Stimulated activated CD4-positive, alpha-beta T cell treated with anti-CD3 and anti-CD28 coated beads, Interleukin-4, amount 100 ng/mL, for 48 hours (primary cell): ENCODE measurements around the gene CCL1.
"Not testable (repeated sequence)": the region's sequence is repeated elsewhere in the genome, so short reads cannot be mapped to it uniquely, and the experiment has no call there.

ENCODE experiments used
- DNase-seq, 2 donors: peaks; one replicate each; pipeline ENCODE4 v3.0.0-alpha.2; 2020; ENCODE audit warnings: low read depth in 2 of 2

The CCL1 gene

DNA sequence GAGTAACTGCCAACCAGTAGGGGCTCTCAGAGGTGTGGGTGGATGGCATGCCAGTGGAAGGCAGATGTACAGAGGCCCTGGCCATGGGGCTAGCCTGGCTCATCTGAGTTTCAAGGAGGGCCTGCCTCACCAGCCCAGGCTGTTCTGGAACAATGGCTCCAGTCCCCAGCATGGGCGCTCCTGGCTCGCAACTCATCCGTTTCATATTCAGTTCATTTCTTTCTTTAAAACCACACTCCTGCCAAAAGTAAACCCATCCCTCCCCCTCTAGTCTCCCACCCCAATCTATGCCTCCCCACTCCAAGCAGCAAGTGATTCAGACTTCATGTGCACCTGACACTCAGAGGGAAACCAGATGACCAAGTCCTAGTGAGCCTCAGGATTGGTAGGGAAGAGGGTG is 4.4 kb downstream of the CCL1 start:
- DNase-seq, result no peak

- no peak for DNase-seq
Observed at GRCh38 chr17:34357398-34357797, 5.6 kb downstream of the CCL1 start.

GRCh38 chr17:34356194-34356593 is 6.8 kb downstream of the CCL1 start, which contains the start of gene CCL13:
Gene CCL13, plus strand, starts transcription at chr17:34356480. Its CDS starts 47 bp downstream, at chr17:34356527.
- no peak for DNase-seq

DNA sequence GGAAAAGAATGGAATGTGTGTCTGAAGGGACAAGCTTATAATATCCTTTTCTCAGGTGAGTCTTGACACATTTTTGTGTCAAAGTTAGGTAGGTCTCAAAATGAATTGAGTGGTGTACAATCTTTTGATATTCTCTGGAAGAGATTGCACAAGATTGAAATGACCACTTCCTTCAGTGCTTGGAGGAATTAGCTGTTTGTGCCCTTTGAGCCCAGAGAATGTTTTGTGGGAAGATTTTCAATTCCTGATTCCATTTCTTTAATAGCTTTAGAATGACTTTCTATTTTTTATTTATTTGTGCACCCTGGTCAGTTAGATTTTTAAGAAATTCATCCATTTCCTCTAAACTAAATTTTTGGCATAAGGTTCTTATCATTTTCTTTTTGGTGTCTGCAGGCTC is 8.4 kb downstream of the CCL1 start:
- no peak for DNase-seq

- DNase-seq, result no peak
Observed at GRCh38 chr17:34352191-34352590, 10.8 kb downstream of the CCL1 start.

DNA sequence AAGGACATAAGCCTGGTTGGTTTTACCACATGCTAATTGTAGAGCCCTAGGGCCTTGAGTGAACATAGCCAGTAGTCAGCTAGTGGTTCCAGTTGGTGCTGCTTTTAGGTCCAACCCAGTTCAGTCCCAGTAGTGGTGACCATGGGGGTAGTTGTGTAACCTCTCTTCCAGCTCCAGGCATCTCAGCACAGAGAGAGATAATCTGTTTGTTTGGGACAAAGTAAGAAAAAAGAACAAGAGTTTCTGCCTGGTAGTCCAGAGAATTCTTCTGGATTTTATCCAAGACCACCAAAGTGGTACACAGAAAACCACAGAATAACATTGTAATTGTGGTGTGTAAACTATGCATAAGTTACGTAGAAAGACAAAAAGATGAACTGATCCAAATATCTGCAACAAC is 11.9 kb downstream of the CCL1 start:
- DNase-seq, result no peak

DNA sequence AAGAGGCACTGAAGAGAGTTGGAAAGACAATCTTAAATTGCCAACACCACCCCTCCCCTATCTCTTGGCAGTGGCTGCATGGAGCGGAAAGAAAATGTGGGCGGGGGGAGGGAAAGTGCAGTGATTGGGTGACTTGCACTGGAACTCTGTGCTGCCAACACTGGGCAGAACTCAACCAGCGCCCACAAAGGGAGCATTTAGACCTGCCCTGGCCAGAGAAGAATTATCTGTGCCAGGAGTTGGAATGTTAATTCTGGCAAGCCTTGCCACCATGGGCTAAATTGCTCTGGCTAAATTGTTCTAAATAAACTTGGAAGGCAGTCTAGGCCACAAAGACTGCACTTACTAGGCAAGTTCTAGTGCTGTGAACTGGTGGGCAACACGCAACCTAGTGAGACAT is 13.3 kb downstream of the CCL1 start:
- no peak for DNase-seq

- no peak for DNase-seq
Observed at GRCh38 chr17:34347063-34347462, 16.0 kb downstream of the CCL1 start.

DNA sequence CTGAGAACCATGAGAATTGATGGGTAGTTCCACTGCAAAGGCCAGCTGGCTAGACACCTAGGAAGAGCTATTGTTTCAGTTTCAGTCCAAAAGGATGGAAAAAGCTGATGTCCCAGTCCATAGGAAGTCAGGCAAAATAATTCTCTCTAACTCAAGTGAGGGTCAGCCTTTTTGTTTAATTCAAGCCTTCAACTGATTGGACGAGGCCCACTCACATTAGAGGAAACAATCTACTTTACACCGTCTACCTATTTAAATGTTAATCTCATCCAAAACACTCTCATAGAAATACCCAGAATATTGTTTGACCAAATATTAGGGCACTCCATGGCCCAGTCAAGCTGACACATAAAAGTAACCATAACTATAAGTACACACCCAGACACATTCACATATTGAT is 21.1 kb downstream of the CCL1 start:
- DNase-seq, result no peak

GRCh38 chr17:34339138-34339770 is 23.8 kb downstream of the CCL1 start:
- DNase-seq, result no peak

- no peak for DNase-seq
Observed at GRCh38 chr17:34337701-34338100, 25.3 kb downstream of the CCL1 start.

DNA sequence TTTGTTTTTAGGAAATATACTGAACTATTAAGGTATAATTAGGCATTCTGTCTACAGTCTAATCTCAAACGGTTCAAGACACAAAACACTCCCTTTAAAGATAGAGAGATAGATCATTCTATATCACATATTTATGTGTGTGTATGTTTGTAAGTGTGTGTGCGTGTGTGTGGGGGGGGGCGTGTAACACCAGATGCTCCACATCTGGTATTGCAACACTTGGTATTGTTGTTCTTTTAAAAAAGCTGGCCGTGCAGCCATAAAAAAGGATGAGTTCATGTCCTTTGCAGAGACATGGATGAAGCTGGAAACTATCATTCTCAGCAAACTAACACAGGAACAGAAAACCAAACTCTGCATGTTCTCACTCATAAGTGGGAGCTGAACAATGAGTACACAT is 35.5 kb downstream of the CCL1 start:
- DNase-seq, result not testable (repeated sequence)

DNA sequence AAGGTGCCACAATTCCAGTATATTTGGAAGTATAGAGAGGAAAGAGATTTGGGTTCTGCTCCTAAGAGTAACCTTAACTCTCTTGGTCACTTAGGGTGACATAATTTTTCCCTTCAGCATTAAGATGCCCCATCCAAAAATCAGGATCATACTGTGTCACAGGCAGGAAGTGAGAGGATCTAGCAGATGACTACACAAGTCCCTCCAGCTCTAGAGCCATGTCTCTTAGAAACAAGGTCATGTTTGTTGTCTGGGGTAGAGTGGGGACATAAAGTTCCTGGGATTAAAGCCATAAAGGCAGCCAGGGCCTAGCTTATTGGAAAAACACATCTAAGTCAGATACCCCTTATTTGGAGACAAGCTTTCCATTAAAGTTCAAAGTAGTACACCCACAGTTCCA is 41.1 kb downstream of the CCL1 start:
- no peak for DNase-seq

GRCh38 chr17:34319039-34319483 is 44.0 kb downstream of the CCL1 start, which contains the start of gene CCL8:
Gene CCL8, plus strand, starts transcription at chr17:34319435. Its CDS starts 67 bp downstream, at chr17:34319502.
- DNase-seq, result no peak

DNA sequence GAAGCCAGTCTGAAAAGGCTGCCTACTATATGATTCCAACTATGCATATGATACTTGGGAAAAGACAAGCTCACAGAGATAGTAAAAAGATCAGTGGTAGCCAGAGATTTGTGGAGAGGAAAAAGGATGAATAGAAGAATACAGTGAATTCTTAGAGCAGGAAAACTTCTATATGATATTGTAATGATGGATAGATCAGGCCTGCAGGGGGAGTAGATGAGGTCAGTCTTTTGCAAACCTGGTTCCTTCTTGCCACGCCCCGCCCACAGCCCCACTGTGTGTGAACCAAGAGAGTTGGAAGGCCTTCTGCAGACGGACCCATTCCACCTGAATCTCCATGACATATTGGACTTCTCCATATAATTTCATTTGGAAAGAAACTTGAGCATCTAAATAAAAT is 44.6 kb downstream of the CCL1 start:
- peak in 1 of 2 donors; percentile 7 for DNase-seq

GRCh38 chr17:34314279-34314678 is 48.8 kb downstream of the CCL1 start:
- DNase-seq, result no peak

DNA sequence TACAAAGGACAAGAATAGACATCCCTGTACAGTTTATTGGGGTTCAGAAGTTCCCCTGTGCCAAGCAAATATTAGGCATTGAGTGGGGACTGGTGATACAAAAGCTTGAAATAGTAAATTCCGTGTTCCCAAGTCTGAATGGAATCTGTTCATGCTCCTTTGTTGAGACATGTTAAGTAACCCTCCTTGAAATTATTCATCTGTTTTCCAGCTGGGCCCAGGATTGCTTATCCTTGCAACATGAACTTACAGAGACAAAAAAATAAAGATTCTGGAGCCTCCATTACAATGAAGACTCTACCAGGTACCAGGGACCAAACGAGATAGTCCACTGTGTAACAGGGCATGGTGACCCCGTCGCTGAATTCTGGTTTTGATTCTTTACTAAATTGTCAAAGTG is 49.9 kb downstream of the CCL1 start:
- no peak for DNase-seq

GRCh38 chr17:34312080-34312479 is 51.0 kb downstream of the CCL1 start:
- no peak for DNase-seq

- DNase-seq, result no peak
Observed at GRCh38 chr17:34311291-34311690, 51.7 kb downstream of the CCL1 start.
